IMR-90 (cell line): Measurements from ENCODE around the gene QKI. TPM values are rescaled to one million over a fixed set of nuclear protein-coding genes. Genes with fewer than 3 reads are reported as not detected.

Experiments used
- ATAC-seq: fragments of 200-7000 bp; cut with Tn5 transposase; 2 replicates; pipeline ENCODE4 v1.9.1; 2020; ENCODE audit warnings: low read depth, mild to moderate bottlenecking, moderate library complexity
- BruUV-seq: library from RNA; stranded (reverse); fragments of 400-500 nt; replicated peaks from 2 replicates; lab custom pipeline; 2021; lab: Mats Ljungman, UMichigan
- CTCF ChIA-PET: fragments of 300-600 bp; formaldehyde crosslinking; extraction: SDS; loops from one replicate; lab custom pipeline; 2021; ENCODE audit warnings: antibody characterized with exemption; lab: Yijun Ruan, JAX
- POLR2A ChIA-PET: fragments of 300-600 bp; sonication (Branson Sonifier 250); formaldehyde crosslinking; loops from one replicate; lab custom pipeline; 2022; ENCODE audit warnings: antibody characterized with exemption; ENCODE audit not compliant: unreplicated experiment; lab: Charles Lee
- DNase-seq: peaks from one replicate; pipeline ENCODE4 v3.0.0; 2013
- H2AFZ ChIP-seq: replicated peaks from 2 replicates; pipeline ENCODE3; 2013; ENCODE audit warnings: low read length, mild to moderate bottlenecking; ENCODE audit not compliant: poor library complexity
- H2AK5ac ChIP-seq: 2 replicates; pipeline ENCODE4 v1.6.1; 2013; ENCODE audit warnings: low read depth, low read length, inconsistent platforms
- H2AK9ac ChIP-seq: replicated peaks from 2 replicates; pipeline ENCODE3; 2013; ENCODE audit warnings: mild to moderate bottlenecking, low read depth, low read length, moderate library complexity; ENCODE audit not compliant: poor library complexity
- H2BK120ac ChIP-seq: 2 replicates; pipeline ENCODE4 v1.6.1; 2013; ENCODE audit warnings: low read depth, low read length, inconsistent platforms
- H2BK15ac ChIP-seq: 3 replicates; pipeline ENCODE4 v1.6.1; 2013; ENCODE audit warnings: low read depth, low read length, inconsistent platforms
- H2BK20ac ChIP-seq: 2 replicates; pipeline ENCODE4 v1.6.1; 2013; ENCODE audit warnings: low read depth, mild to moderate bottlenecking, inconsistent platforms, low read length, moderate library complexity
- H2BK5ac ChIP-seq: 2 replicates; pipeline ENCODE4 v1.6.1; 2013; ENCODE audit warnings: mild to moderate bottlenecking, low read depth, low read length, inconsistent platforms; ENCODE audit not compliant: poor library complexity, severe bottlenecking
- H3K14ac ChIP-seq: replicated peaks from 2 replicates; pipeline ENCODE4 v1.6.1; 2013; ENCODE audit warnings: low read depth, low read length, inconsistent platforms
- H3K18ac ChIP-seq: 2 replicates; pipeline ENCODE4 v1.6.1; 2013; ENCODE audit warnings: low read depth, low read length, control low read depth
- H3K23ac ChIP-seq: 2 replicates; pipeline ENCODE4 v1.6.1; 2013; ENCODE audit warnings: low read depth, low read length, inconsistent platforms
- H3K27ac ChIP-seq: 2 replicates; pipeline ENCODE4 v1.5.1; 2013; ENCODE audit warnings: mild to moderate bottlenecking, control low read depth, low read length; ENCODE audit not compliant: insufficient read depth
- H3K27me3 ChIP-seq: 2 replicates; pipeline ENCODE4 v1.6.1; 2013; ENCODE audit warnings: low read length; ENCODE audit not compliant: control insufficient read depth, insufficient read depth
- H3K36me3 ChIP-seq: 2 replicates; pipeline ENCODE4 v1.6.1; 2013; ENCODE audit warnings: low read length, mixed read lengths; ENCODE audit not compliant: control insufficient read depth, insufficient read depth
- H3K4ac ChIP-seq: 2 replicates; pipeline ENCODE4 v1.6.1; 2013; ENCODE audit warnings: low read depth, low read length, inconsistent platforms
- H3K4me1 ChIP-seq: 2 replicates; pipeline ENCODE4 v1.6.1; 2013; ENCODE audit warnings: low read length, mixed read lengths; ENCODE audit not compliant: control insufficient read depth, insufficient read depth
- H3K4me2 ChIP-seq: 2 replicates; pipeline ENCODE4 v1.6.1; 2013; ENCODE audit warnings: low read depth, mild to moderate bottlenecking, control low read depth, low read length, moderate library complexity
- H3K4me3 ChIP-seq: 2 replicates; pipeline ENCODE4 v1.5.1; 2013; ENCODE audit warnings: low read depth, mild to moderate bottlenecking, control low read depth, low read length, moderate library complexity; ENCODE audit not compliant: insufficient read depth
- H3K56ac ChIP-seq: 2 replicates; pipeline ENCODE4 v1.6.1; 2013; ENCODE audit warnings: low read length, inconsistent platforms; ENCODE audit not compliant: insufficient read depth; ENCODE audit errors: extremely low read depth
- H3K79me1 ChIP-seq, 2 experiments: 2 replicates each; pipeline ENCODE4 v1.6.1; 2013; ENCODE audit warnings: low read length in 2 of 2, inconsistent platforms in 1 of 2, low read depth in 1 of 2
- H3K9ac ChIP-seq: 2 replicates; pipeline ENCODE4 v1.6.1; 2013; ENCODE audit warnings: low read depth, low read length, control low read depth
- H3K9me1 ChIP-seq: 2 replicates; pipeline ENCODE4 v1.6.1; 2013; ENCODE audit warnings: low read length, inconsistent platforms; ENCODE audit not compliant: insufficient read depth
- H3K9me3 ChIP-seq: 2 replicates; pipeline ENCODE4 v1.6.1; 2013; ENCODE audit warnings: low read length; ENCODE audit not compliant: control insufficient read depth, insufficient read depth
- H4K20me1 ChIP-seq: 2 replicates; pipeline ENCODE4 v1.6.1; 2013; ENCODE audit warnings: low read length, inconsistent platforms; ENCODE audit not compliant: insufficient read depth
- H4K5ac ChIP-seq: 2 replicates; pipeline ENCODE4 v1.6.1; 2013; ENCODE audit warnings: mild to moderate bottlenecking, low read depth, low read length, control low read depth
- H4K8ac ChIP-seq, 2 experiments: 2 replicates each; pipeline ENCODE4 v1.6.1; 2013; ENCODE audit warnings: low read depth in 2 of 2, low read length in 2 of 2, control low read depth in 1 of 2, inconsistent platforms in 1 of 2
- H4K91ac ChIP-seq: 2 replicates; pipeline ENCODE4 v1.6.1; 2013; ENCODE audit warnings: low read depth, low read length, inconsistent platforms; ENCODE audit not compliant: insufficient read depth
- MAFK ChIP-seq: IDR thresholded peaks from 2 replicates; pipeline ENCODE4 v1.6.1; 2012; ENCODE audit warnings: low read depth, low read length, improper control_type of control experiment
- MAZ ChIP-seq: IDR thresholded peaks from 2 replicates; pipeline ENCODE4 v1.6.1; 2012; ENCODE audit warnings: low read depth, mild to moderate bottlenecking, low read length, improper control_type of control experiment, moderate library complexity, borderline replicate concordance
- RCOR1 ChIP-seq: IDR thresholded peaks from 2 replicates; pipeline ENCODE4 v1.6.1; 2012; ENCODE audit warnings: mild to moderate bottlenecking, low read length, improper control_type of control experiment; ENCODE audit not compliant: insufficient replicate concordance
- SMC3 ChIP-seq: fragments of 150-350 bp; IDR thresholded peaks from 2 replicates; pipeline ENCODE4 v1.6.1; 2016; ENCODE audit warnings: low read depth, mild to moderate bottlenecking, antibody characterized with exemption, low read length, moderate library complexity
- WGBS, 2 experiments: methylation state at CpG; one replicate each; pipeline versions ENCODE4 v1.1.5 to v1.1.7; 2013; ENCODE audit warnings: missing lambda C conversion rate in 2 of 2; ENCODE audit not compliant: insufficient read length in 1 of 2; ENCODE audit errors: extremely low coverage in 2 of 2; 5-methylcytosine and 5-hydroxymethylcytosine counted together
- dilution Hi-C: fragments of 300-500 bp; cut with HindIII; formaldehyde crosslinking; loops from one replicate; pipeline ENCODE4 v1.14.3; 2018; ENCODE audit warnings: low sequenced_read_pairs; ENCODE audit not compliant: unreplicated experiment
- in situ Hi-C: fragments of 300-500 bp; cut with MboI; formaldehyde crosslinking; loops from 3 replicates; pipeline ENCODE4 v1.14.3; 2019; ENCODE audit warnings: low sequenced_read_pairs, inconsistent platforms, mixed read lengths
- intact Hi-C: fragments of 100-400 bp; cut with micrococcal nuclease; formaldehyde crosslinking; loops from 2 replicates; pipeline ENCODE4 v1.10.0; 2022
- polyA plus RNA-seq, 3 experiments: library from polyadenylated mRNA; depleted of rRNA; stranded (reverse); fragments of >200 nt; gene quantifications; 2 replicates each; pipeline ENCODE4 v1.2.3, GENCODE V29; 2012; ENCODE audit warnings: low replicate concordance in 1 of 3
- total RNA-seq: library from RNA; depleted of rRNA; stranded (reverse); fragments of >200 nt; gene quantifications from 2 replicates; pipeline ENCODE4 v1.2.3, GENCODE V29; 2012

Gene QKI
- total and polyA plus RNA-seq, 2 of the 4 experiments (the other 2 are of a cell fraction): 112 to 232 TPM

GRCh38 chr6:163404825-163405265 lies 9.7 kb upstream of the QKI start:
- no peak overlapping the region for H2AK5ac ChIP-seq
- no peaks in the 10 kb centered on the region for H3K36me3 ChIP-seq
- no CpG with 5 or more reads among the region's 10 CpGs for WGBS, 2 experiments
- H3K18ac ChIP-seq: no peak overlapping the region
- no peak overlapping the region for H2BK5ac ChIP-seq
- no peak overlapping the region for H3K9ac ChIP-seq
- no peak overlapping the region for H3K4me3 ChIP-seq
- in situ Hi-C loops: loop anchor here (25.0 kb wide), 1 partner anchor 1993 kb away; no protein-coding TSS in a partner anchor
- TF ChIP-seq RCOR1 (no peak), SMC3 (no peak), MAFK (peak; percentile 27; the same call in 1 of the 2 replicates), MAZ (no peak)
- H3K4me2 ChIP-seq: no peak overlapping the region
- peaks cover 3% of the 10 kb centered on the region for H3K4me1 ChIP-seq
- H3K56ac ChIP-seq: no peak overlapping the region
- intact Hi-C loops: no loop called here
- H4K91ac ChIP-seq: no peak overlapping the region
- H3K4ac ChIP-seq: no peak overlapping the region
- H2BK120ac ChIP-seq: no peak overlapping the region
- no peak overlapping the region for H3K27ac ChIP-seq
- H3K27me3 ChIP-seq: no peaks in the 10 kb centered on the region
- CTCF ChIA-PET: no interaction called here
- H2AFZ ChIP-seq: peak overlapping the region; percentile 77
- no peak overlapping the region for H2BK15ac ChIP-seq
- peak overlapping the region; percentile 12 for H2AK9ac ChIP-seq
- H4K8ac ChIP-seq: peak overlapping the region; percentile 40 to 60; a peak in 2 of 4 replicates
- POLR2A ChIA-PET: no interaction called here
- dilution Hi-C loops: no loop called here
- H4K5ac ChIP-seq: no peak overlapping the region; the same call in 1 of the 2 replicates
- no peaks in the 10 kb centered on the region for H4K20me1 ChIP-seq
- no peak for ATAC-seq
- no peak overlapping the region for H3K23ac ChIP-seq
- BruUV-seq: no TSS peak
- no peaks in the 10 kb centered on the region for H3K9me3 ChIP-seq
- no peak overlapping the region for H2BK20ac ChIP-seq
- H3K14ac ChIP-seq: no peak overlapping the region
- H3K9me1 ChIP-seq: no peaks in the 10 kb centered on the region
- no peaks in the 10 kb centered on the region for H3K79me1 ChIP-seq
- no peak for DNase-seq
